Measurements from ENCODE around the gene SIK3.
"Not testable (repeated sequence)": the region's sequence is repeated elsewhere in the genome, so short reads cannot be mapped to it uniquely, and the experiment has no call there.

The SIK3 gene

DNA sequence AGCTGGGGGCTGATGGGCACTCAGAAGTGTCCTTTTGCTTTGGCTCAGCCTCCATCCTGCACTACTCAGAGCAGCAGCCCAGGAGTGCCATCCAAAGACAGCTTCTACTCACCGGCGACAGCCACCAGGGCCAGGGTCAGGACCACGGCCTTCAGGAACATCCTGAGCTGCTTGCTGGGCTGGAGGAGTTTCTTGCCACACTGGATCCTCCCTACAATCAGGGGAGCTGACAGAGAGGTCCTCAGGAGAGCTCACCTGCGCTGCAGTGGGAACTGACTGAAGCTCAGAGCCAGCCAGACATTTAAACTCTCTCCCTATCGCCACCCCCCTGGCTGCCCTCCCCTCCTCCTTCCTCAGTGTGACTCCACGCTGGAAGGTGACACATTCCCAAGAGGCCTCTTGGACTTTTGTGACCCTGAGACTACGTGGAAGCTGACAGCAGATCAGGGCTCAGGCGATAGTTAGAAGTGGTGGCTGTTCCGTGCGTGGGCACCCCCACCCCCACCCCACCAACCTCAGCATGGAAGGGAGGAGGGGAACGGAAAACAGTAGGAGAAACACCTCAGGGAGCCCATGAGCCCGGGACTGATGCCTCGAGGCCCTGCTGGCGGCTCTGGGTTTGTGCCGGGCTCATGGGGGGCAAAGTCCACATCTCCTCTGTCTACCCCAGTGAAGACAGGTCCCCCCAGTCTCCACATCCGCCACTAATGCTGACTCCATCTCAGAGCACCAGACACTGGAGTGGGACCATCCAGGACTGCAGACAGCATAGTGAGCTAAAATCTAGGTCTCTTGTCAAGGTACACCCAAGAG lies 275.0 kb downstream of the SIK3 start, which contains the start of gene APOA4:
Gene APOA4, minus strand, starts transcription at position 274 of the 813 bp plus-strand sequence. Its CDS starts 113 bp downstream, at position 161.
- Mint-ChIP-seq H3K27me3 (no peaks in the 10 kb centered on the region), H3K27ac (no peak within 1 kb of the TSS), H3K4me3 (no peak within 1 kb of the TSS), H3K4me1 (no peaks in the 10 kb centered on the region), H3K9me3 (no peaks in the 10 kb centered on the region)
- DNase-seq (no peak), ATAC-seq (no peak)

- H3K4me3 Mint-ChIP-seq: no peak overlapping the region
- no peak overlapping the region for H3K27ac Mint-ChIP-seq
- ATAC-seq: no peak
- no peaks in the 10 kb centered on the region for H3K9me3 Mint-ChIP-seq
- H3K4me1 Mint-ChIP-seq: no peaks in the 10 kb centered on the region
- DNase-seq: no peak
- H3K27me3 Mint-ChIP-seq: no peaks in the 10 kb centered on the region
Measured at GRCh38 chr11:116822575-116822974, 275.7 kb downstream of the SIK3 start.

DNA sequence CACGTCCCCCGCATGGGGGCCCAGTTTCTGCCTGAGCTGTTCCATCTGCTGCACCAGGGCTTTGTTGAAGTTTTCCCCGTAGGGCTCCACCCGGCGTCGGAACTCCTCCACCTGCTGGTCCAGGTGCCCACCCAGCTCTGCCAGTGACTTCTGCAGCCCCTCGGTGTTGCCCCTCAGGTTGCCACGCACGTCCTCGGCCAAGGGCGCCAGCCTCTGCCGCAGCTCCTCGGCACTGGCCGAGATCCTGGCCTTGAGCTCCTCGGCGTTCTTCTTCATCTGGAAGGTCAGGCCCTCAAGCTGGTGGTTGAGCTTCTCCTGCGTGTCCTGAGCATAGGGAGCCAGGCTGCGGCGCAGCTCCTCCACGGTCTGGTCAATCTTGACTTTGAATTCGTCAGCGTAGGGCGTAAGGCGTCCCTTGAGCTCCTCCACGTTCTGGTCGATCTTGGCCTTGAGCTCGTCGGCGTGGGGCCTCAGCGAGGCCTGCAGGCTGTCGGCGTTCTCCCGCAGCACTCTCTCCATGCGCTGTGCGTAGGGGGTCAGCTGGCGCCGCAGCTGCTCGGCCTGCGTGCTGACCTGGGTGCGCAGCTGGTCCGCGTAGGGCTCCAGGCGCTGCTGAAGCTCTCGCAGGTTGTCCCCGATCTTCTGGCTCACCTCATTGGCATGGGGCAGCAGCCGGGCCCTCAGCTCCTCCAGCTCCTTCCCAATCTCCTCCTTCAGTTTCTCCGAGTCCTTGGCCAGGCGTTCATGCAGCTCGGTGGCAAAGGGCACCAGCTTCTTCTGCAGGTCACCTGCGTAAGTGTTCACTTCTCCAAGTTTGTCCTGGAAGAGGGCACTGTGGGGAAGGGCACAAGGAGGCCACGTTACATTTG lies 276.9 kb downstream of the SIK3 start:
- Mint-ChIP-seq H3K9me3 (no peaks in the 10 kb centered on the region), H3K4me3 (no peak overlapping the region), H3K4me1 (no peaks in the 10 kb centered on the region), H3K27me3 (no peaks in the 10 kb centered on the region), H3K27ac (no peak overlapping the region)
- DNase-seq (no peak), ATAC-seq (no peak)

DNA sequence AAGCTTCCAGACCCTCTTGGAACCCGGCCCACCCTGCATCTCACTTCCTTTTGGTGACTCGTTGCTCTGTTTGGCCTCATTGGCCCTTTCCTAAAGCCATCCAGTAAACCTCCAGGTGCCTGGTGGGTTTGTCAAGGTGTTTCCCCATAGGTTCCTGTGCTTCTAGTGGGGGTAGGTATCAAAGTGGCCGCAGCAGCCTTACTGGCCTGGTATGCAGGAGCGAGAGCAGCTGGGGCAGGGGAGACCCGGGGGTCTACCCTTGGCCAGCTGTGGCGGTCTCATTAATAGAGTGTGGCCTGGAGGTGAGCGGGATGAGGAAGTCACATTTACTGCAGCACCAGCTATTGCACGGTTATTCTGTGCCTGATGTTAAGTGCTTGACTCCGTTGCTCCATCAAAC lies 279.2 kb downstream of the SIK3 start:
- Mint-ChIP-seq H3K9me3 (no peaks in the 10 kb centered on the region), H3K4me3 (no peak overlapping the region), H3K4me1 (no peaks in the 10 kb centered on the region), H3K27ac (no peak overlapping the region), H3K27me3 (no peaks in the 10 kb centered on the region)
- ATAC-seq: no peak
- no peak for DNase-seq

- no peak overlapping the region for H3K27ac Mint-ChIP-seq
- H3K27me3 Mint-ChIP-seq: no peaks in the 10 kb centered on the region
- ATAC-seq (no peak), DNase-seq (no peak)
- H3K4me3 Mint-ChIP-seq: no peak overlapping the region
- no peaks in the 10 kb centered on the region for H3K9me3 Mint-ChIP-seq
- H3K4me1 Mint-ChIP-seq: no peaks in the 10 kb centered on the region
Measured at GRCh38 chr11:116814502-116814901, 283.7 kb downstream of the SIK3 start.

GRCh38 chr11:116813781-116814471 lies 284.3 kb downstream of the SIK3 start:
- Mint-ChIP-seq H3K27ac (no peak overlapping the region), H3K4me3 (no peak overlapping the region), H3K4me1 (no peaks in the 10 kb centered on the region), H3K9me3 (no peaks in the 10 kb centered on the region), H3K27me3 (no peaks in the 10 kb centered on the region)
- no peak for ATAC-seq
- DNase-seq: no peak

- H3K4me1 Mint-ChIP-seq: no peaks in the 10 kb centered on the region
- H3K9me3 Mint-ChIP-seq: no peaks in the 10 kb centered on the region
- DNase-seq (no peak), ATAC-seq (no peak)
- no peak overlapping the region for H3K4me3 Mint-ChIP-seq
- no peak overlapping the region for H3K27ac Mint-ChIP-seq
- H3K27me3 Mint-ChIP-seq: no peaks in the 10 kb centered on the region
Measured at GRCh38 chr11:116813170-116813569, 285.1 kb downstream of the SIK3 start.

DNA sequence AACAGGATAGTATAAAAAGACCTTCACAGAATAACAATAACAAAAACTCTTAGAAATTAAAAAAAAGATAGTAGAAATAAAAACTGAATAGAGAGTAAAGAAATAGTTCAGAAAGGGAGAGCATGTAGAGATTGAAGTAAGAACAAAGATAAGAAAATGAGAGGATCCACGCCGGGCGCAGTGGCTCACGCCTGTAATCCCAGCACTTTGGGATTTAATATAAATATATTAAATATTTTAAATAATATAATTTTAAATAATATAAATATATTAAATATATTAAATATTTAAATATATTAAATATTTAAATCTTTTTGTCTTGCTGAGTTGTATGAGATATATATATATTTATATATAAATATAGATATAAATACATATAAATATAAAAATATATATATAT lies 286.1 kb downstream of the SIK3 start:
- Mint-ChIP-seq H3K4me1 (no peaks in the 10 kb centered on the region), H3K27me3 (no peaks in the 10 kb centered on the region), H3K9me3 (no peaks in the 10 kb centered on the region), H3K4me3 (no peak overlapping the region), H3K27ac (no peak overlapping the region)
- ATAC-seq (no peak), DNase-seq (no peak)

DNA sequence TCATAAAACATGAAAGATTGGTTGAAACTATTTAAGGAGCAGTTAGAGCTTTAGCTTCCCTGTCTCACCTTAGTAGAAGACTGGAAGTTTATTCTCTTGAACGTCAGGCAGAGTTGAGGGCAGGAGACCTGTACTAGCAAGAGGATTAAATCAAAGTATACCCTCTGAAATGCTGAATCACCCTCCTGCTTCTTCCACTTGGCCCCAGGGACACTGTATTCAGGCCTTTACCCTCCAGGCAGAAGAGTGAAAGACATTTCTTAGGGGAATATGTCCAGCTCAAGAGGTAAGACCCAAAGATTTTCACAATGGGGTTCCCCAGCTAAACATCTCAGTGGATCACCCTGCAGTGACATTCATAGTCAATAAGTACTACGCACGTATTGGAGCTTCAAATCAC lies 287.0 kb downstream of the SIK3 start:
- H3K4me3 Mint-ChIP-seq: no peak overlapping the region
- H3K4me1 Mint-ChIP-seq: no peaks in the 10 kb centered on the region
- ATAC-seq (no peak), DNase-seq (no peak)
- H3K27ac Mint-ChIP-seq: no peak overlapping the region
- H3K9me3 Mint-ChIP-seq: no peaks in the 10 kb centered on the region
- H3K27me3 Mint-ChIP-seq: no peaks in the 10 kb centered on the region

- DNase-seq (no peak), ATAC-seq (no peak)
- no peak overlapping the region for H3K27ac Mint-ChIP-seq
- no peaks in the 10 kb centered on the region for H3K27me3 Mint-ChIP-seq
- no peaks in the 10 kb centered on the region for H3K4me1 Mint-ChIP-seq
- H3K9me3 Mint-ChIP-seq: no peaks in the 10 kb centered on the region
- no peak overlapping the region for H3K4me3 Mint-ChIP-seq
Measured at GRCh38 chr11:116808262-116809175, 289.7 kb downstream of the SIK3 start.

DNA sequence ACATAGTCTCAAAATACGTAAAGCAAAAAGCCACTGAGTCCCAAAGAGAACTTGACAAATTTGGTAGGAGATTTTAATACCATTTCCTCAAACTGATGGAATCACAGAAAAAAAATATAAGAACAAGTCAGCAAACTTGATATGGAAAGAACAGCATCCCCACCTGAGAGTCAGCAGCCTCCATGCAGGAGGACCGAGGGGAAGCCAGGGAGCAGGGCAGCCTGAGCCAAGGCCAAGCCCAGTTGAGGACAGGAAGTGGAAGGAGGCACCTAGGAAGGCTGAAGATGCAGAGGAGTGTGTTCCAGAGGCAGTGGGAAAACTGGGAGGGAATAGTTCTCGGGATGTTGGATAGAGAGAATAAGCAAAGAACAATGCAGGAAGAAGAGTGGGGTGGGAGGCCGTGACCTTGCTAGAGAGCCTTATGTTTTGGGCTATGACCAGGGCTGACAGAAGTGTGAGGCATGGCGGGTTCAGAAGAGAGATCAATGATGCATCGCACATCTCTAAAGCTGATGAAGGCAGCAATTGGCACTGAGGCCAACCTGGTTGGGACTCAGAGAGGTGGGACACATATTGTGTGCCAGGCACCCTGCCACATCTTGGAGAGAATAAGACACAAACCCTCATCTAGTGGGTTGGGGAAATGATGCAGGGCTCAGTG lies 290.5 kb downstream of the SIK3 start:
- H3K27me3 Mint-ChIP-seq: no peaks in the 10 kb centered on the region
- DNase-seq (no peak), ATAC-seq (no peak)
- H3K4me3 Mint-ChIP-seq: no peak overlapping the region
- no peaks in the 10 kb centered on the region for H3K9me3 Mint-ChIP-seq
- no peaks in the 10 kb centered on the region for H3K4me1 Mint-ChIP-seq
- no peak overlapping the region for H3K27ac Mint-ChIP-seq

DNA sequence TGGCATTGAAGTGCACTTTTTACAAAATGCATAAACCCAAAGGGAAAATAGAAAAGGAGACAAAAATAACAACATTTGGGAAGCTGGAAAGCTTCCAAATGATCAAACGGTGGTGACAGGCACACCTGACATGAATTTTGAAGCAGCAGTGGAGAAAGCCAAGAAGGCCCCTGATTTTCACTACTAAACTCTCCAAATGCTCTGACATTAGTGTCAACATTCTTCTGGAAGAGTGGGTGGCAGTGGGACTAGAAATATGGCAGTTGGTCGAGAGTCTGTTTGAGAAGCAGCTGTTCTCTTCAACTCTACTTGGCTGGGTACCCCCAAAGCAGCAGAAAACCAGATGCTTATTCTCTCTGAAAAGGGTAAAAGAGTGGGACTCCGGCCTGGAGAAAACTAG lies 294.2 kb downstream of the SIK3 start:
- peaks cover 4% of the 10 kb centered on the region for H3K27me3 Mint-ChIP-seq
- no peaks in the 10 kb centered on the region for H3K9me3 Mint-ChIP-seq
- DNase-seq (no peak), ATAC-seq (no peak)
- H3K4me3 Mint-ChIP-seq: no peak overlapping the region
- H3K4me1 Mint-ChIP-seq: no peaks in the 10 kb centered on the region
- H3K27ac Mint-ChIP-seq: no peak overlapping the region

DNA sequence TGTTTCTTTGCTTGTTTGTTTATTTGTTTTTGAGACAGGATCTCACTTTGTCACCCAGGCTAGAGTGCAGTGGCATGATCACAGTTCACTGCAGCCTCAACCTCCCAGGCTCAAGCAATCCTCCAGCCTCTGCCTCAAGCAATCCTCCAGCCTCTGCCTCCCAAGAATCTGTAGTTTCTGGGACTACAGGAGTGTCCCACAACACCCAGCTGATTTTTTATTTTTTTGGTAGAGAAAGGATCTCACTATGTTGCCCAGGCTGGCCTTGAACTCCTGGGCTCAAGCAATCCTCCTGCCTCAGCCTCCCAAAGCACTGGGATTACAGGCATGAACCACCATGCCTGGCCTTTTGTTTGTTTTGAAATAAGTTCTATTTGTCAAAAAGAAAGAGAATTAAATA lies 296.6 kb downstream of the SIK3 start:
- not testable (repeated sequence) for DNase-seq, ATAC-seq, H3K4me1 Mint-ChIP-seq, H3K9me3 Mint-ChIP-seq, H3K27ac Mint-ChIP-seq, H3K4me3 Mint-ChIP-seq, H3K27me3 Mint-ChIP-seq

DNA sequence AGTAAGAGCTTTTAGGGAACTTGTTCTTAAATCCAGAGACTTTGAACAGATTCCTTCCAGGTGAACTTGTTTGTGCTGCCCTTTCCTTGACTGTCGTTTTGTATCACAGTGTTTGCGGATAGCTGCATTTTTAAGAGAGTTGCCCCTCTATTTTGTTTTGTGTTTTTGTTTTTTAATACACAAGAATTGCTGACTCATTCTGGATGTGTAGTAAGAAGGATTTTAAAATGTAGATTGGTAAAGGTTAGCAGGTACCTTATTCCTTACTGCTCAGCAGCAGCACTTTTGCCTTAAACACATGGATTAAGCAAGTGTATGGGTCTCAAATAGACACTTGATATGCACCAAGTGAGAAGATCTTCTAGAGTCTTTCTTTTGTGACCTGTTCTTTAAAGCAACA lies 297.6 kb downstream of the SIK3 start:
- Mint-ChIP-seq H3K9me3 (no peaks in the 10 kb centered on the region), H3K4me1 (no peaks in the 10 kb centered on the region), H3K27me3 (peaks cover 10% of the 10 kb centered on the region), H3K4me3 (no peak overlapping the region), H3K27ac (no peak overlapping the region)
- ATAC-seq (no peak), DNase-seq (no peak)

Data from stimulated activated naive CD8-positive, alpha-beta T cell treated with anti-CD3 and anti-CD28 coated beads, Interleukin-15, amount 100 ng/mL, for 72 hours (primary cell).